GM18868 (cell line): ENCODE results near the gene BATF.
"Not testable (repeated sequence)": the region's sequence is repeated elsewhere in the genome, so short reads cannot be mapped to it uniquely, and the experiment has no call there.

ENCODE experiments used
- ATAC-seq: cut with Tn5 transposase; IDR thresholded peaks from one replicate; pipeline ENCODE4 v1.9.1; 2021; ENCODE audit warnings: mild to moderate bottlenecking, moderate library complexity; ENCODE audit not compliant: unreplicated experiment

The BATF gene

GRCh38 chr14:75522224-75522982 is at the start of gene BATF:
Gene BATF, plus strand, starts transcription at chr14:75522469. Its CDS starts 214 bp downstream, at chr14:75522683.
- ATAC-seq = peak; percentile 76

- ATAC-seq = not testable (repeated sequence)
These were observed 48.1 kb upstream of the BATF start for GRCh38 chr14:75474127-75474526.

GRCh38 chr14:75476274-75476995 is 45.8 kb upstream of the BATF start:
- ATAC-seq = no peak

- no peak for ATAC-seq
These were observed 44.4 kb upstream of the BATF start for GRCh38 chr14:75477881-75478280.

DNA sequence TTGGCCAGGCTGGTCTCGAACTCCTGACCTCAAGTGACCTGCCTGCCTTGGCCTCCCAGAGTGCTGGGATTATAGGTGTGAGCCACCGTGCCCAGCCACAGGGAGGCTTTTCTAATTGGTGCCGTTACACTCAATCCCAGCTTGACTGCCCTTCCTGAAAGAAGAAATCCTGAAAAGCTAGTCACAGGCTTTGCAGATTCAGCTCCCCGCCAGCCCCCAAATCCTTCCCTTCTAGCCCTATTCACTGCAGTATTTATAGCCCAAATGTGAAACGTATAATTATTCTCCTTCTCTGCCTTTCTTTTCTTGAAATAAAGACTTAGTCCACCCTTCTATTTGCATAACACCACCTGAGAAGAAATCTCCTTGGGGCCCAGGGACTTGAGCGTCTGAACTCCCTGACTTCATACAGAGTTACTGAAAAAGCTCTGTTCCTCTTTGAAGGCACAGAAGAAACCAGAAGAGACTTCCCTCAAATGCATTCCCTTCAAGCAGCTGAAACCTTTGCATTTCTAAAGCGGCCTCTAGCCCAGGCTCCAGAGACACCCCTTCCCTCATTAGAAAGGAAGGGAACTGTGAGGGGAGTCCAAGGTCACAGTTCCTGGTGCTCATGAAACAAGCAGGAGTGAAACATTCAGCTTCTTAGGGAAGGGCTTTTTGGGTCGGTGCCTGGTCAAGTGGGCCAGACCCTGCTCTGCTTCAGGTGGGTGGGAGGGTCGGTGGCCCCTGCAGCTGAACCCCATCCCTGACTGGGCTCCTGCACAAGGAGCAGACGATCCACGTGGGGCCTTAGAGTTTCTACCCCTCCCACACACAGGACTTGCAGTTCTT is 42.3 kb upstream of the BATF start:
- peak; percentile 72 for ATAC-seq

GRCh38 chr14:75482366-75482765 is 39.9 kb upstream of the BATF start:
- no peak for ATAC-seq

DNA sequence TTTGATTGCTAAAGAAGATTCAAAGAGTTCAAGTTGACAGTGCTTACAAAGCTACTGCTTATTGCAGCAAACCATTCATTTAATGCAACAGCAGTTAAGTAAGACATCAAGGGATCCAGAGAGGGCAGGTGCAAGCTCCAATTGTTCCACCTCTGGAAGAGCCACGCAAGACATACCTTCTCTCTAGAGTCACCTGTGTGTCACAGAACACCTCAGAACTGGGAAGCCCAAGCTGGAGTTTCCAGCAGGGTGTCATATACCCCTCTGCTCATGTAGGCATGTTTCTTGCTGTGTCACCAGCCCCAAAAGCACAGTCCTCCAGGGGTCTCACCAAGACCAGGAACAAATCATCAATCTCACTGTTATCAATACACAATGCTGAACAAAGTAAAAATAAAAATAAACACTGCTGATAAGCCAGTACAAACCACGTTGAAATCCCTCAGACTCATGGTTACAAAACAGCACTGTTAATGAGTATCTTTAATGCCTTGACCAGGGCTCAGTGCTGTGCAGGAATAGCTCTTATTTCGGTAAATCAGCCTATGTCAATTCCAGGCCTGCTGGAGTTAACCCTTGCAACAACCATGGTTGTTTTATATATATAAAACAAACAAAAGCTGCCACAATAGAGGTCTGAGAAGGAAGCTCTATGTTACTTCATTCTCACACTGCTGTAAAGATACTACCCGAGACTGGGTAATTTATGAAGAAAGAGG is 37.4 kb upstream of the BATF start:
- ATAC-seq = no peak

DNA sequence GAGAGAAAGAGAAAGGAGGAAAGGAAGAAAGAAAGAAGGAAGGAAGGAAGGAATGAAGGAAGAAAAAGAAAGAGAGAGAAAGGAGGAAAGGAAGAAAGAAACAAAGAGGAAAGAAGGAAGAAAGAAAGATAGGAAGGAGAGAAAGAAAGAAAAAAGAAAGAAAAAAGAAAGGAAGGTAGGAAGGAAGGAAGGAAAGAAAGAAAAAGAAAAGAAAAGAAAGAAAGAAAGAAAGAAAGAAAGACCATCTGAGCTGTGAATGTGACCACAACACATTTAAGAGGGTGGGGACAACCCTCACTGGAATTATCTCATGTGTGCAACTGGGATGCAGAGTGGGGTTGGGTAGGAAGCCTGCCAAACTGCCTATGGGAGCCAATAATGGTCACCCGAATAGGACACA is 36.0 kb upstream of the BATF start:
- ATAC-seq = no peak

DNA sequence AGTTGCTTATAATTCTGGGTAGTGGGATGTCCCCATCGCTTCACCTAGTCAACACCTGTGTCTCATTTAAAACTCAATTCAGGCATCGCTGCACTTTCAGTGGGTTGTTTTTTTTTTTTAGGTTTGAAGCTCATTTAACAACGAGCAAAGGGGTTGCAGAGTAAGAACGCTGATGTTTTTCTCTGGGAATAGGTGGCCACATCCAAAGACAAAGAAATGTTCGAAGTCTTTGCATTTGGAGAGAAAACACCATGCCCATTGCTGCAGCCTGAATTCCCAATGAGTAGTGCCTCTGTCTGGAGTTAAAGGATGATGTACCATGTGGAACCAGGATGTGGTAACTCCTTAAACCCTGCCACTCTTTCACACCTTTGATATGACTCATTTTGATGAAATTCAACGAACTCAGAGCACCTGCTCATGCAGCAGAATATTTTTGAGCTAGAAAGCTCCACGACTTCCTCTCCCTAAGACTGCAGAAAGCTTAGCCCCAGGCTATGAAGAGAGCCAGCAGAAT is 35.1 kb upstream of the BATF start:
- peak; percentile 79 for ATAC-seq

DNA sequence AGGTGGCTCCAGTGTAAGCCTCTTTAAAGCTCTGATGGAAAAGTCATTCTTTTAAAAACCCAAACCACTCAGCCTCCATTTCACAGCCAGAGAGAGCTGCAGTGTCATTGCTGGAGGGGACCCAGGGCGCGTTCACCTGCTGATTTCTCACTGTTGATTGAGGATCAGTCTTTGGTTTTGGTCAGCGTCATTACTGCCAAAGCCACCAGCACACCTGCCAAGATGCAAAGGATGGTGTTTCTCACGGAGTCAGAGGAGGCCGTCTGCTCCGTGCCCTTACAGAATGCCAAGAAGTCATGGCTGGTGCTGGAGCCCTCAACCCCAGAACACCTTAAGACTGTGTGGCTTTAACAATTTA is 32.8 kb upstream of the BATF start:
- ATAC-seq = no peak

- ATAC-seq = no peak
These were observed 30.8 kb upstream of the BATF start for GRCh38 chr14:75491376-75491978.

GRCh38 chr14:75492832-75493591 is 29.3 kb upstream of the BATF start:
- no peak for ATAC-seq

- ATAC-seq = no peak
These were observed 28.6 kb upstream of the BATF start for GRCh38 chr14:75493592-75494087.

- no peak for ATAC-seq
These were observed 27.4 kb upstream of the BATF start for GRCh38 chr14:75494896-75495295.

GRCh38 chr14:75495399-75495798 is 26.9 kb upstream of the BATF start:
- ATAC-seq = no peak

- no peak for ATAC-seq
These were observed 26.4 kb upstream of the BATF start for GRCh38 chr14:75495882-75496281.

DNA sequence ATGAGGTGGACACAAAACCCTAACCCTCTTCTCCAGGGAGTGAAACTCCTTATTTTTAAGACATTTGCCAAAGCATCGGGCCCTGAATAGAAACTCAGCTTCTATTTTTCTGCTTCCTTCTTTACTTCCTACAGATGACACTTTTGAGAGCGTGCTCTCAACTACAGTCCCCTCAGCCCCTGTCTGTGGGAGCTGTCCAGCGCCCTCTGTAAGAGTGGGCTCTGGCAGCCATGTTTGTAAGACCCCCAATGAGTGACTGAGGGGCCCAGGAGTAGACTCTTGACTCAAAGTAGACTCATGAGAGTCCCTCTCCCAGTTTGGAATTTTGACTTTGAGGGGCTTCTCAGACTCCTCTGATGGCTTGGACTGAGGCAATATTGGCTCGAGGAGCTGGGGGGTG is 25.5 kb upstream of the BATF start:
- ATAC-seq = no peak

- ATAC-seq = peak; percentile 51
These were observed 25.1 kb upstream of the BATF start for GRCh38 chr14:75497191-75497590.

GRCh38 chr14:75497701-75498100 is 24.6 kb upstream of the BATF start:
- no peak for ATAC-seq
